GM19452 (cell line): Measurements from ENCODE around the gene ARHGAP11A.

Experiments used
- ATAC-seq: cut with Tn5 transposase; IDR thresholded peaks from one replicate; pipeline ENCODE4 v1.9.1; 2021; ENCODE audit not compliant: unreplicated experiment

ARHGAP11A gene

GRCh38 chr15:32656496-32656895 lies 41.2 kb downstream of the ARHGAP11A start:
- ATAC-seq = no peak

- peak; percentile 82 for ATAC-seq
These were observed 42.0 kb downstream of the ARHGAP11A start for GRCh38 chr15:32657198-32657883.

GRCh38 chr15:32657941-32658340 lies 42.6 kb downstream of the ARHGAP11A start:
- no peak for ATAC-seq

- no peak for ATAC-seq
These were observed 44.2 kb downstream of the ARHGAP11A start for GRCh38 chr15:32659340-32660155.

GRCh38 chr15:32663671-32664070 lies 48.4 kb downstream of the ARHGAP11A start:
- no peak for ATAC-seq

GRCh38 chr15:32664796-32665195 lies 49.5 kb downstream of the ARHGAP11A start:
- no peak for ATAC-seq

- ATAC-seq = no peak
These were observed 52.0 kb downstream of the ARHGAP11A start for GRCh38 chr15:32667321-32667720.

GRCh38 chr15:32668942-32669341 lies 53.6 kb downstream of the ARHGAP11A start:
- no peak for ATAC-seq

GRCh38 chr15:32669896-32670611 lies 54.8 kb downstream of the ARHGAP11A start:
- no peak for ATAC-seq

- ATAC-seq = no peak
These were observed 55.3 kb downstream of the ARHGAP11A start for GRCh38 chr15:32670623-32671022.

- ATAC-seq = no peak
These were observed 56.3 kb downstream of the ARHGAP11A start for GRCh38 chr15:32671339-32672325.

- ATAC-seq = no peak
These were observed 59.4 kb downstream of the ARHGAP11A start for GRCh38 chr15:32674681-32675080.

- no peak for ATAC-seq
These were observed 60.2 kb downstream of the ARHGAP11A start for GRCh38 chr15:32675466-32675865.

- no peak for ATAC-seq
These were observed 60.9 kb downstream of the ARHGAP11A start for GRCh38 chr15:32676169-32676568.

GRCh38 chr15:32677238-32677750 lies 62.0 kb downstream of the ARHGAP11A start:
- ATAC-seq = no peak

GRCh38 chr15:32679298-32679690 lies 64.0 kb downstream of the ARHGAP11A start:
- ATAC-seq = no peak

- no peak for ATAC-seq
These were observed 67.3 kb downstream of the ARHGAP11A start for GRCh38 chr15:32682569-32682968.

GRCh38 chr15:32682977-32683630 lies 67.8 kb downstream of the ARHGAP11A start:
- ATAC-seq = no peak

- ATAC-seq = no peak
These were observed 68.7 kb downstream of the ARHGAP11A start for GRCh38 chr15:32683906-32684584.
